Calu3 (cell line): Measurements from ENCODE around the gene ACAP3. TPM values are rescaled to one million over a fixed set of nuclear protein-coding genes. Genes with fewer than 3 reads are reported as not detected.

Experiments
- BruUV-seq: library from RNA; stranded (reverse); fragments of 400-500 nt; replicated peaks from 2 replicates; lab custom pipeline; 2021; lab: Mats Ljungman, UMichigan
- CTCF ChIA-PET: fragments of 300-600 bp; sonication (Branson Sonifier 250); formaldehyde crosslinking; loops from one replicate; lab custom pipeline; 2022; ENCODE audit warnings: antibody characterized with exemption; lab: Charles Lee
- DNase-seq: peaks from one replicate; pipeline ENCODE4 v3.0.0; 2022
- H3K27ac Mint-ChIP-seq: one replicate; pipeline ENCODE4 v1.8.0; 2022; ENCODE audit warnings: mixed read lengths; ENCODE audit not compliant: unreplicated experiment
- H3K27me3 Mint-ChIP-seq: one replicate; pipeline ENCODE4 v1.8.0; 2022; ENCODE audit warnings: mixed read lengths; ENCODE audit not compliant: unreplicated experiment
- H3K36me3 Mint-ChIP-seq: one replicate; pipeline ENCODE4 v1.8.0; 2022; ENCODE audit warnings: mild to moderate bottlenecking, moderate library complexity, mixed read lengths; ENCODE audit not compliant: insufficient read depth, unreplicated experiment
- H3K4me1 Mint-ChIP-seq: one replicate; pipeline ENCODE4 v1.8.0; 2022; ENCODE audit warnings: mild to moderate bottlenecking, low read depth, mixed read lengths; ENCODE audit not compliant: unreplicated experiment
- H3K4me3 Mint-ChIP-seq: one replicate; pipeline ENCODE4 v1.8.0; 2022; ENCODE audit warnings: mild to moderate bottlenecking, low read depth, moderate library complexity, mixed read lengths; ENCODE audit not compliant: unreplicated experiment
- H3K9me3 Mint-ChIP-seq: one replicate; pipeline ENCODE4 v1.8.0; 2022; ENCODE audit warnings: low read depth, mixed read lengths; ENCODE audit not compliant: unreplicated experiment
- intact Hi-C: fragments of 100-400 bp; cut with micrococcal nuclease; formaldehyde crosslinking; loops from one replicate; pipeline ENCODE4 v1.10.0; 2022; ENCODE audit not compliant: unreplicated experiment
- total RNA-seq: library from RNA; stranded (reverse); gene quantifications from 2 replicates; pipeline ENCODE4 v1.2.3, GENCODE V29; 2022
- TF ChIP-seq, protein P1 (sequence below): fragments of 200-600 bp; IDR thresholded peaks from one replicate; pipeline ENCODE4 v1.8.0; 2022; ENCODE audit warnings: antibody characterized with exemption; ENCODE audit not compliant: unreplicated experiment

The ACAP3 gene
- total RNA-seq, 1 experiment from 2014 or later: 41.1 TPM

GRCh38 chr1:1298861-1299685, 8.7 kb downstream of the ACAP3 start:
- CTCF ChIA-PET: no interaction called here
- no peaks in the 10 kb centered on the region for H3K27me3 Mint-ChIP-seq
- BruUV-seq: no TSS peak
- DNase-seq: no peak
- TF ChIP-seq, protein P1, sequence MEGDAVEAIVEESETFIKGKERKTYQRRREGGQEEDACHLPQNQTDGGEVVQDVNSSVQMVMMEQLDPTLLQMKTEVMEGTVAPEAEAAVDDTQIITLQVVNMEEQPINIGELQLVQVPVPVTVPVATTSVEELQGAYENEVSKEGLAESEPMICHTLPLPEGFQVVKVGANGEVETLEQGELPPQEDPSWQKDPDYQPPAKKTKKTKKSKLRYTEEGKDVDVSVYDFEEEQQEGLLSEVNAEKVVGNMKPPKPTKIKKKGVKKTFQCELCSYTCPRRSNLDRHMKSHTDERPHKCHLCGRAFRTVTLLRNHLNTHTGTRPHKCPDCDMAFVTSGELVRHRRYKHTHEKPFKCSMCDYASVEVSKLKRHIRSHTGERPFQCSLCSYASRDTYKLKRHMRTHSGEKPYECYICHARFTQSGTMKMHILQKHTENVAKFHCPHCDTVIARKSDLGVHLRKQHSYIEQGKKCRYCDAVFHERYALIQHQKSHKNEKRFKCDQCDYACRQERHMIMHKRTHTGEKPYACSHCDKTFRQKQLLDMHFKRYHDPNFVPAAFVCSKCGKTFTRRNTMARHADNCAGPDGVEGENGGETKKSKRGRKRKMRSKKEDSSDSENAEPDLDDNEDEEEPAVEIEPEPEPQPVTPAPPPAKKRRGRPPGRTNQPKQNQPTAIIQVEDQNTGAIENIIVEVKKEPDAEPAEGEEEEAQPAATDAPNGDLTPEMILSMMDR: no peak
- no peak overlapping the region for H3K4me3 Mint-ChIP-seq
- peaks cover 13% of the 10 kb centered on the region for H3K36me3 Mint-ChIP-seq
- no peaks in the 10 kb centered on the region for H3K4me1 Mint-ChIP-seq
- no peaks in the 10 kb centered on the region for H3K9me3 Mint-ChIP-seq
- H3K27ac Mint-ChIP-seq: no peak overlapping the region
- intact Hi-C loops: no loop called here

DNA sequence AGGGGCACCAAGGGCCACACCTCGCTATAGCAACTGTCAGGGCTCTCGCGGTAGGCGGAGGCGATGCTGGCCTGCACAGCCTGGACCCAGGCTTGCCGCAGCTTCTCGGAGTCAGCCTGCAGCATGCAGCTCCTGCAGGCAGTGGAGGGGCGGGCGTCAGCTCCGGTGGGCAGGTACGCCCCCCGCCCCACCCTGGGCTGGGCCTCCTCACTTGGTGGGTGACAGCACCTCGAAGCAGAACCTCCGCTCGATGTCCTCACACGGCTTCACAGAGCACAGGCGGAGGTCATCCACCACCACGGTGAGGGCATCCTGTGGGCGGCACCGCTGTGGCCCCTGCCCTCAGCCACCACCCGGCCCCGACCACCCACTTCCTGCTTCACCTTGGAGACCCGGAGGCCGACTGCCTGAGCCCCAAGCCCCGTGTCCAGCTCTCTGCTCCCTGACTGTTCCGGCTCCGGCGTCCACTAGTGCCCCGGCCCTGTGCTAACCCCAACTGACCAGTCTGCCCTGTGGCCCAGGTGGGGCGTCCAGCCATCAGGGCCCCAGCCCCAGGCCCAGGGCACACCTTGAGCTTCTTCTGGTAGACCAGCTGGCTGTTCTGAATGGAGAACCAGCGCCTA, 9.8 kb downstream of the ACAP3 start:
- no peak overlapping the region for H3K27ac Mint-ChIP-seq
- TF ChIP-seq, protein P1: no peak
- H3K4me3 Mint-ChIP-seq: no peak overlapping the region
- no TSS peak for BruUV-seq
- intact Hi-C loops: no loop called here
- peaks cover 13% of the 10 kb centered on the region for H3K36me3 Mint-ChIP-seq
- H3K4me1 Mint-ChIP-seq: no peaks in the 10 kb centered on the region
- CTCF ChIA-PET: no interaction called here
- no peak for DNase-seq
- no peaks in the 10 kb centered on the region for H3K9me3 Mint-ChIP-seq
- no peaks in the 10 kb centered on the region for H3K27me3 Mint-ChIP-seq

DNA sequence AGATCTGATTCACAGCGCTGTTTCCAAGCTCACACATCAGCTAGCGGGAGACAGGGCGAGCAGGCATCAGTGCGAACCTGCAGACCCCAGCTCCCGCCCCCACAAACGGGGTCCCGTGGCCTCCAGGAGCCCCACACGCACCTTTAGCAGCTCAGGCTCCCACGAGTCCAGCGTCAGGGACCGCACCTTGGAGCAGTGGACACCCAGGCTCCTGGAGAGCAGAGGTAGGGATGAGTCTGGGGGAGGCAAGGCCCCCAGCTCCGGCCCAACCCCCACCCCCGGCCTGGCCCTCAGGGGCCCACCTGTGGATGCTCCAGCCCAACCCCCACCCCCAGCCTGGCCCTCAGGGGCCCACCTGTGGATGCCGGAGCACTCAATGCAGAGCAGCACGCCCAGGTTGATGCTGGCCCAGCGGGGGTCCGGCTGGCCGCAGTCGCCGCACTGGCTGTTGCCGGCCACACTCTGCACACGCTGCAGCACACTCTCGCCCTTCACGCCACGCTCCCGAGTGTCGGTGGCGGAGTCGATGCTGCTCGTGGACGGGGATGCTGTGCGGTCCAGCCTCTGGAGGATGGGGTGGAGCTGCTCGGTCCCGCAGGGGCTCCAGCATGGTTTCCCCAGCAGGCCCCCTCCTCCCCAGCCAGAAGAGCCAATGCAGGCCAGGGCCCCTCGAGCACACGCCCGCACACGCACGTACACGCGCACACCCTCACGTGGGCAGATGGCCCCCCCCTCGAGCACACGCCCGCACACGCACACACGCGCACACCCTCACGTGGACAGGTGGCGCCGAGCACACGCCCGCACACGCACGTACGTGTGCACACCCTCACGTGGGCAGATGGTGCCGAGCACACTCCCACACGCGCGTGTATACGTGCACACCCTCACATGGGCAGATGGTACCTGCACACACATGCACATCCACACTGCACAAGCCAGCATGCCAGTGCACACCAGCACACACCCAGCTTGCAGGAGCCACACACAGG, 11.4 kb downstream of the ACAP3 start:
- Mint-ChIP-seq H3K4me3 (no peak overlapping the region), H3K36me3 (peaks cover 20% of the 10 kb centered on the region), H3K27ac (no peak overlapping the region), H3K4me1 (no peaks in the 10 kb centered on the region), H3K27me3 (no peaks in the 10 kb centered on the region), H3K9me3 (no peaks in the 10 kb centered on the region)
- TF ChIP-seq, protein P1: no peak
- no TSS peak for BruUV-seq
- intact Hi-C loops: no loop called here
- CTCF ChIA-PET: no interaction called here
- DNase-seq: no peak
